Uterus (tissue), 2 donors: Measurements from ENCODE around the gene EXOC1.

Experiments used
- CTCF ChIP-seq, 4 experiments: fragments of 200-600 bp in 2 of 4; fragments of 450-650 bp in 2 of 4; sonication (generic) in 2 of 4; IDR thresholded peaks; one replicate each; pipeline ENCODE4 v1.5.1; 2016 to 2019; ENCODE audit warnings: antibody characterized with exemption in 4 of 4, mild to moderate bottlenecking in 2 of 4, moderate library complexity in 1 of 4
- POLR2A ChIP-seq, 2 donors: fragments of 450-650 bp; IDR thresholded peaks; one replicate each; pipeline ENCODE4 v1.6.1; 2016; ENCODE audit warnings: antibody characterized with exemption in 2 of 2, mild to moderate bottlenecking in 1 of 2, moderate library complexity in 1 of 2

- TF ChIP-seq CTCF (IDR thresholded peaks at IDR 0.05) (no peak), POLR2A (IDR thresholded peaks at IDR 0.05) (no peak)
Observed at GRCh38 chr4:55941881-55942396, 88.5 kb downstream of the EXOC1 start.
